Naive B cell (primary cell): ENCODE data around the gene STARD13. TPM values are rescaled to one million over a fixed set of nuclear protein-coding genes. Genes with fewer than 3 reads are reported as not detected.

Experiments used
- ATAC-seq, 2 donors: fragments of 150-1000 bp; cut with Tn5 transposase; 2 replicates each; pipeline ENCODE4 v1.10.0; 2021; ENCODE audit warnings: low read depth in 2 of 2, mild to moderate bottlenecking in 2 of 2, moderate library complexity in 2 of 2
- DNase-seq: peaks from one replicate; pipeline ENCODE4 v3.0.0; 2022
- H3K27ac Mint-ChIP-seq, 6 donors: one replicate each; pipeline ENCODE4 v1.8.0; 2020 to 2022; ENCODE audit warnings: mild to moderate bottlenecking in 6 of 6, mixed read lengths in 6 of 6, moderate library complexity in 5 of 6, inconsistent platforms in 2 of 6
- H3K27me3 Mint-ChIP-seq, 3 donors: one replicate each; pipeline ENCODE4 v1.8.0; 2021 to 2022; ENCODE audit warnings: mixed read lengths in 3 of 3, mild to moderate bottlenecking in 1 of 3
- H3K36me3 Mint-ChIP-seq, 2 donors: one replicate each; pipeline ENCODE4 v1.8.0; 2020 to 2022; ENCODE audit warnings: mixed read lengths in 2 of 2, inconsistent platforms in 1 of 2, mild to moderate bottlenecking in 1 of 2
- H3K4me1 Mint-ChIP-seq, 3 donors: one replicate each; pipeline ENCODE4 v1.8.0; 2020 to 2022; ENCODE audit warnings: mixed read lengths in 3 of 3, inconsistent platforms in 1 of 3, mild to moderate bottlenecking in 1 of 3, moderate library complexity in 1 of 3
- H3K4me3 Mint-ChIP-seq, 8 donors: one replicate each; pipeline ENCODE4 v1.8.0; 2020 to 2022; ENCODE audit warnings: mild to moderate bottlenecking in 8 of 8, mixed read lengths in 8 of 8, moderate library complexity in 8 of 8, inconsistent platforms in 2 of 8
- H3K9me3 Mint-ChIP-seq, 7 donors: one replicate each; pipeline ENCODE4 v1.8.0; 2020 to 2022; ENCODE audit warnings: mixed read lengths in 7 of 7, mild to moderate bottlenecking in 5 of 7, inconsistent platforms in 2 of 7, moderate library complexity in 1 of 7
- polyA plus RNA-seq, 6 donors: library from polyadenylated mRNA; unstranded; fragments of 300-500 nt; fragmentation: Illumina TruSeq; gene quantifications; one replicate each; pipeline ENCODE4 v1.2.3, GENCODE V29; 2021; ENCODE audit warnings: low read depth in 6 of 6

Gene STARD13
- polyA plus RNA-seq, 6 donors from 2014 or later: 0.61 TPM; not detected in 5

- Mint-ChIP-seq H3K4me3 (no peak overlapping the region), H3K36me3 (no peaks in the 10 kb centered on the region), H3K9me3 (no peaks in the 10 kb centered on the region), H3K4me1 (no peaks in the 10 kb centered on the region), H3K27ac (no peak overlapping the region), H3K27me3 (peaks cover 5 to 9% (median 9%) of the 10 kb centered on the region in 3 donors)
- DNase-seq (no peak), ATAC-seq (no peak)
Measured at GRCh38 chr13:33150662-33151061, 134.9 kb downstream of the STARD13 start.

GRCh38 chr13:33150126-33150525 lies 135.4 kb downstream of the STARD13 start:
- Mint-ChIP-seq H3K9me3 (no peaks in the 10 kb centered on the region), H3K4me3 (no peak overlapping the region), H3K36me3 (no peaks in the 10 kb centered on the region), H3K4me1 (no peaks in the 10 kb centered on the region), H3K27ac (no peak overlapping the region), H3K27me3 (peaks cover 5 to 9% (median 9%) of the 10 kb centered on the region in 3 donors)
- DNase-seq: no peak
- no peak for ATAC-seq

DNA sequence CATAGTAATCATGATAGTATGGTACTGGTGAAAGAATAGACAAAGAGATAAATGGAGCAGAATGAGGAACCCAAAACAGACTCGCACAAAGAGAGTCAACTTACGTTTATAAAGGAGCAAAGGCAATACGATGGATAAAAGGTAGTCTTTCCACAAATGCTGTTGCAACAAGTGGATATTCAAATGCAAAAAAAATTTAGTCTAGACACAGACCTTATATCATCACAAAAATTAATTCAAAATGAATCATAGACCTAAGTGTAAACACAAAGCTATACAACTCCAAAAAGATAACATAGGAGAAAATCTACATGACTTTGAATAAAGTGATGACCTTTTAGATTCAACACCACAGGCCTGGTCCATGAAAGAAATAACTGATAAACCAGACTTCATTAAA lies 137.7 kb downstream of the STARD13 start:
- Mint-ChIP-seq H3K4me1 (no peaks in the 10 kb centered on the region), H3K27me3 (peaks cover 5 to 20% (median 9%) of the 10 kb centered on the region in 3 donors), H3K27ac (no peak overlapping the region), H3K4me3 (no peak overlapping the region), H3K36me3 (no peaks in the 10 kb centered on the region), H3K9me3 (peaks cover 0 to 7% (median 0%) of the 10 kb centered on the region in 7 donors)
- ATAC-seq (no peak), DNase-seq (no peak)

GRCh38 chr13:33146843-33147611 lies 138.5 kb downstream of the STARD13 start:
- H3K4me1 Mint-ChIP-seq: no peaks in the 10 kb centered on the region

GRCh38 chr13:33145667-33146066 lies 139.9 kb downstream of the STARD13 start:
- no peaks in the 10 kb centered on the region for H3K4me1 Mint-ChIP-seq
- no peaks in the 10 kb centered on the region for H3K36me3 Mint-ChIP-seq
- no peak overlapping the region for H3K27ac Mint-ChIP-seq

More at GRCh38 chr13:33146843-33147611, 138.5 kb downstream of the STARD13 start:
- Mint-ChIP-seq H3K36me3 (no peaks in the 10 kb centered on the region), H3K27ac (no peak overlapping the region), H3K27me3 (peaks cover 9 to 20% (median 11%) of the 10 kb centered on the region in 3 donors), H3K9me3 (peaks cover 0 to 7% (median 0%) of the 10 kb centered on the region in 7 donors), H3K4me3 (no peak overlapping the region)
- DNase-seq (no peak), ATAC-seq (no peak)

GRCh38 chr13:33144358-33144784 lies 141.2 kb downstream of the STARD13 start:
- Mint-ChIP-seq H3K4me1 (no peaks in the 10 kb centered on the region), H3K36me3 (no peaks in the 10 kb centered on the region), H3K9me3 (peaks cover 0 to 7% (median 0%) of the 10 kb centered on the region in 7 donors), H3K4me3 (no peak overlapping the region), H3K27me3 (peaks cover 5 to 10% (median 5%) of the 10 kb centered on the region in 3 donors), H3K27ac (no peak overlapping the region)
- ATAC-seq (no peak), DNase-seq (no peak)

More at GRCh38 chr13:33145667-33146066, 139.9 kb downstream of the STARD13 start:
- H3K9me3 Mint-ChIP-seq: peaks cover 0 to 7% (median 0%) of the 10 kb centered on the region in 7 donors
- H3K4me3 Mint-ChIP-seq: no peak overlapping the region
- peaks cover 5 to 10% (median 5%) of the 10 kb centered on the region in 3 donors for H3K27me3 Mint-ChIP-seq
- DNase-seq (no peak), ATAC-seq (no peak)

DNA sequence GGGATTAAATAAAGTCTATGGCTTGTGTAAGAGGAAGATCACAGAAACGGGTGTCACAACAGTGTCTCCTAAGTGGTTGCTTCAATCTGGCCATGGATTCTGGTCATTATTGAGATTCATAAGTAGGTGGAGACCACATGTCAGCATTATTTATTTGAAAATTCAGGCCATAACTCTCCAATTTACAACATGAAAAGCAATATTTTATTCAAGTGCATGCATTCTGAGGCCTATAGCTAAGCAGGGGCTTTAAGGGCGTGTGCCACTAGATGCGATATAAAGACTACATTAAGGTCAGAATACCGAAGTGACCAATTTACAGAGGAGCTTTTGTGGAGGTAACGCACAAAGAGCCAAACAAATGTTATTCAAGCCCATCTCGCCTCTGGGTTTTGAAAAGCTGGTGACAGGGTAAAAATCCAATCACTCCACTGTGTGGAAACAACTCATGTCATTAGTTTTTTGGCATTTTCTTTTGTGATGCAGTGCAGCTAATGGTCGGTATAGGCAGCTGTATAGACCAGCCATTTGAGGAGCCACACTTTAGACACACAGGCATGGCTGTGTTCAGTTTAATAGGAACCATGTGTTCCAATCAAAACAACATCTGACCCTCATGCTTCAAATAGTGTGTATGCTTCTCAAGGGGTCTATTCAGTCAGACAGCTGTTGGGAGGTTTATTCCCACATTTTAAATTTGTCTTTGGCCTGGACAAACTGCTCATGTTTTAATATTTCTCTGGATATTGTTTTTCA lies 145.6 kb downstream of the STARD13 start:
- peaks cover 0 to 10% (median 5%) of the 10 kb centered on the region in 3 donors for H3K27me3 Mint-ChIP-seq
- H3K27ac Mint-ChIP-seq: no peak overlapping the region
- H3K9me3 Mint-ChIP-seq: peaks cover 0 to 22% (median 10%) of the 10 kb centered on the region in 7 donors
- DNase-seq: no peak
- no peak overlapping the region for H3K4me3 Mint-ChIP-seq
- H3K4me1 Mint-ChIP-seq: no peaks in the 10 kb centered on the region
- peaks cover 0 to 7% of the 10 kb centered on the region in 2 donors for H3K36me3 Mint-ChIP-seq
- ATAC-seq: no peak

DNA sequence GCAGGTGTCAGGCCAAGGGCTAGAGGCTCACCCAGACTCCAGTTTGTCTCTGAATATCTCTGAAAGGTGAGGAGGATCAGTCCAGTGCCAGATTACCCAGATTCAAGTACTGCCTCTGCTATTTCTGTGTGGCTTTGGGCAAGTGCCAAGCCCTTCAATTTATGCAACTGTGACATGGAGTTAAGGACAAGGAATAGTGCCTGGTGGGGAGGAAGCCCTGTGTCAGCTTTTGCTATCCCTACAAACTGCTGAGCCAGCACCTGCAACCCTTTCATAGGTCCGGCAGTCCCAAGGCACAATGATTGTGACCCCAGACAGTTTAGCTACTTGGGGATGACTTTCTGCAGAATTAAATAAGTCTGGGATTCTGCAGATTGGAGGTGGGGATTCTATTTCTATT lies 146.4 kb downstream of the STARD13 start:
- Mint-ChIP-seq H3K4me3 (no peak overlapping the region), H3K9me3 (peaks cover 0 to 29% (median 7%) of the 10 kb centered on the region in 7 donors), H3K27ac (no peak overlapping the region), H3K27me3 (peaks cover 0 to 5% (median 4%) of the 10 kb centered on the region in 3 donors), H3K4me1 (no peaks in the 10 kb centered on the region), H3K36me3 (peaks cover 0 to 7% of the 10 kb centered on the region in 2 donors)
- no peak for DNase-seq
- no peak for ATAC-seq

DNA sequence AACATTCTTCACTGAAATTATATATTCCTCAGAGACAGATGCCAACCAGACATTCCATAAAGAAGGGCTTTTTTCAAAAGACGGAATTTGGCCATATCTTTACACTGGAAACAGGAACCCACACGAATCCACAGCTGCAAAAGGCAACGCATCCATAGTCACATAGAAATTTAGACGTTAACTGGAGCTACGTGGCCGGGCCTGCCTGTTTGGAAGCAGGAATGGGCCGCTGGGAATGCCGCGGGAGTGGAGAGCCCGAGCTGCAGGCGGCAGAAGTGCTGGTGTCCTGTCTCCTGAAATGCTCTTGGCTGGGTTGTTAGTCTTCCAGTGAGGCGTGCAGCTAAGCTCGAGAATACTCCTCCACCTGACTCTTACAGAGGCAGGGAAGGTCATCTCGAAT lies 147.1 kb downstream of the STARD13 start:
- Mint-ChIP-seq H3K4me3 (no peak overlapping the region), H3K9me3 (peaks cover 3 to 37% (median 6%) of the 10 kb centered on the region in 7 donors), H3K27me3 (peaks cover 0 to 5% (median 0%) of the 10 kb centered on the region in 3 donors), H3K36me3 (peaks cover 0 to 7% of the 10 kb centered on the region in 2 donors), H3K27ac (no peak overlapping the region), H3K4me1 (no peaks in the 10 kb centered on the region)
- no peak for DNase-seq
- ATAC-seq: no peak

GRCh38 chr13:33137721-33138120 lies 147.8 kb downstream of the STARD13 start:
- H3K36me3 Mint-ChIP-seq: peaks cover 0 to 7% of the 10 kb centered on the region in 2 donors
- no peak for DNase-seq
- peaks cover 0 to 5% (median 0%) of the 10 kb centered on the region in 3 donors for H3K27me3 Mint-ChIP-seq
- H3K9me3 Mint-ChIP-seq: peaks cover 3 to 37% (median 6%) of the 10 kb centered on the region in 7 donors
- no peak for ATAC-seq
- no peaks in the 10 kb centered on the region for H3K4me1 Mint-ChIP-seq
- no peak overlapping the region for H3K27ac Mint-ChIP-seq
- H3K4me3 Mint-ChIP-seq: no peak overlapping the region

- H3K36me3 Mint-ChIP-seq: peaks cover 6 to 13% of the 10 kb centered on the region in 2 donors
- peaks cover 3 to 37% (median 6%) of the 10 kb centered on the region in 7 donors for H3K9me3 Mint-ChIP-seq
- H3K4me3 Mint-ChIP-seq: no peak overlapping the region
- ATAC-seq (no peak), DNase-seq (no peak)
- peaks cover 0 to 6% (median 0%) of the 10 kb centered on the region in 3 donors for H3K27me3 Mint-ChIP-seq
- peaks cover 0 to 4% (median 0%) of the 10 kb centered on the region in 3 donors for H3K4me1 Mint-ChIP-seq
- H3K27ac Mint-ChIP-seq: no peak overlapping the region
Measured at GRCh38 chr13:33135097-33135496, 150.5 kb downstream of the STARD13 start.

- no peak overlapping the region for H3K4me3 Mint-ChIP-seq
- no peak overlapping the region for H3K27ac Mint-ChIP-seq
- peaks cover 0 to 8% (median 0%) of the 10 kb centered on the region in 3 donors for H3K27me3 Mint-ChIP-seq
- H3K4me1 Mint-ChIP-seq: peaks cover 0 to 4% (median 0%) of the 10 kb centered on the region in 3 donors
- peaks cover 7 to 13% of the 10 kb centered on the region in 2 donors for H3K36me3 Mint-ChIP-seq
- ATAC-seq: no peak
- DNase-seq: no peak
- peaks cover 3 to 37% (median 6%) of the 10 kb centered on the region in 7 donors for H3K9me3 Mint-ChIP-seq
Measured at GRCh38 chr13:33134213-33134612, 151.3 kb downstream of the STARD13 start.

- Mint-ChIP-seq H3K36me3 (peaks cover 7 to 13% of the 10 kb centered on the region in 2 donors), H3K27me3 (peaks cover 0 to 8% (median 0%) of the 10 kb centered on the region in 3 donors), H3K4me3 (no peak overlapping the region), H3K4me1 (peaks cover 0 to 4% (median 0%) of the 10 kb centered on the region in 3 donors), H3K9me3 (peaks cover 3 to 37% (median 6%) of the 10 kb centered on the region in 7 donors), H3K27ac (no peak overlapping the region)
- DNase-seq: no peak
- ATAC-seq: no peak
Measured at GRCh38 chr13:33132644-33133440, 152.7 kb downstream of the STARD13 start.
